ENCODE measurements around the gene SIPA1L3.

- no peak for TF ChIP-seq CTCF (IDR thresholded peaks at IDR 0.05)
- TF ChIP-seq POLR2A (IDR thresholded peaks at IDR 0.05) = no peak
Observed at GRCh38 chr19:38139122-38139521, 232.1 kb downstream of the SIPA1L3 start.
